Measurements from ENCODE around the gene IRX3. TPM values are rescaled to one million over a fixed set of nuclear protein-coding genes. Genes with fewer than 3 reads are reported as not detected.
"Not testable (repeated sequence)": the region's sequence is repeated elsewhere in the genome, so short reads cannot be mapped to it uniquely, and the experiment has no call there.

IRX3 gene
- total RNA-seq, 1 donor from 2014 or later: 28.9 TPM

GRCh38 chr16:54265575-54266107 is 20.9 kb downstream of the IRX3 start:
- no peak for DNase-seq (ENCODE audit: low read depth, low spot score)
- Mint-ChIP-seq H3K9me3 (peaks cover 7% of the 10 kb centered on the region), H3K27me3 (ENCODE audit: low read depth) (peaks cover 8% of the 10 kb centered on the region), H3K4me3 (no peak overlapping the region), H3K27ac (ENCODE audit: unreplicated experiment) (no peak overlapping the region), H3K36me3 (ENCODE audit: low read depth) (no peaks in the 10 kb centered on the region), H3K4me1 (peaks cover 10% of the 10 kb centered on the region)
- TF ChIP-seq CTCF (conservative IDR thresholded peaks at IDR 0.05): no peak

- DNase-seq (ENCODE audit: low read depth, low spot score): no peak
- Mint-ChIP-seq H3K36me3 (ENCODE audit: low read depth) (no peaks in the 10 kb centered on the region), H3K27me3 (ENCODE audit: low read depth) (no peaks in the 10 kb centered on the region), H3K9me3 (no peaks in the 10 kb centered on the region), H3K27ac (ENCODE audit: unreplicated experiment) (peak overlapping the region; percentile 75), H3K4me1 (no peaks in the 10 kb centered on the region), H3K4me3 (no peak overlapping the region)
- TF ChIP-seq CTCF (conservative IDR thresholded peaks at IDR 0.05): no peak
Observed at GRCh38 chr16:54253118-54253517, 33.5 kb downstream of the IRX3 start.

GRCh38 chr16:54248863-54249710 is 37.5 kb downstream of the IRX3 start:
- peaks cover 6% of the 10 kb centered on the region for H3K9me3 Mint-ChIP-seq
- H3K4me3 Mint-ChIP-seq: no peak overlapping the region
- no peak for TF ChIP-seq CTCF (conservative IDR thresholded peaks at IDR 0.05)
- no peaks in the 10 kb centered on the region for H3K36me3 Mint-ChIP-seq (ENCODE audit: low read depth)
- no peak for DNase-seq (ENCODE audit: low read depth, low spot score)
- no peaks in the 10 kb centered on the region for H3K27me3 Mint-ChIP-seq (ENCODE audit: low read depth)
- H3K4me1 Mint-ChIP-seq: no peaks in the 10 kb centered on the region
- H3K27ac Mint-ChIP-seq (ENCODE audit: unreplicated experiment): peak overlapping the region; percentile 27

GRCh38 chr16:54247705-54248104 is 38.9 kb downstream of the IRX3 start:
- not testable (repeated sequence) for H3K9me3 Mint-ChIP-seq; H3K36me3 Mint-ChIP-seq (ENCODE audit: low read depth); H3K27me3 Mint-ChIP-seq (ENCODE audit: low read depth); H3K4me1 Mint-ChIP-seq; H3K4me3 Mint-ChIP-seq; DNase-seq (ENCODE audit: low read depth, low spot score); H3K27ac Mint-ChIP-seq (ENCODE audit: unreplicated experiment)

GRCh38 chr16:54246454-54246821 is 40.1 kb downstream of the IRX3 start:
- Mint-ChIP-seq H3K4me3 (no peak overlapping the region), H3K27ac (ENCODE audit: unreplicated experiment) (no peak overlapping the region), H3K9me3 (peaks cover 9% of the 10 kb centered on the region), H3K4me1 (peaks cover 10% of the 10 kb centered on the region), H3K27me3 (ENCODE audit: low read depth) (no peaks in the 10 kb centered on the region), H3K36me3 (ENCODE audit: low read depth) (no peaks in the 10 kb centered on the region)
- no peak for TF ChIP-seq CTCF (conservative IDR thresholded peaks at IDR 0.05)
- DNase-seq (ENCODE audit: low read depth, low spot score): no peak

- no peak overlapping the region for H3K4me3 Mint-ChIP-seq
- no peaks in the 10 kb centered on the region for H3K36me3 Mint-ChIP-seq (ENCODE audit: low read depth)
- TF ChIP-seq CTCF (conservative IDR thresholded peaks at IDR 0.05): no peak
- H3K27ac Mint-ChIP-seq (ENCODE audit: unreplicated experiment): no peak overlapping the region
- DNase-seq (ENCODE audit: low read depth, low spot score): no peak
- peaks cover 9% of the 10 kb centered on the region for H3K9me3 Mint-ChIP-seq
- H3K4me1 Mint-ChIP-seq: peaks cover 15% of the 10 kb centered on the region
- H3K27me3 Mint-ChIP-seq (ENCODE audit: low read depth): no peaks in the 10 kb centered on the region
Observed at GRCh38 chr16:54245788-54246453, 40.7 kb downstream of the IRX3 start.

Data from neural crest cell (in vitro differentiated cells).